CD4-positive, alpha-beta T cell treated with Interleukin-15 for 4 hours (primary cell): ENCODE measurements around the gene ELL2.

Experiments used
- DNase-seq: peaks from one replicate; pipeline ENCODE4 v3.0.0-alpha.2; 2020; ENCODE audit warnings: low spot score

The ELL2 gene

GRCh38 chr5:95880081-95880926, 81.3 kb downstream of the ELL2 start:
- no peak for DNase-seq

GRCh38 chr5:95879661-95880060, 82.0 kb downstream of the ELL2 start:
- DNase-seq, result no peak

- DNase-seq, result no peak
These were observed 83.0 kb downstream of the ELL2 start for GRCh38 chr5:95878417-95879323.

GRCh38 chr5:95876782-95877181, 84.9 kb downstream of the ELL2 start:
- no peak for DNase-seq

- no peak for DNase-seq
These were observed 87.4 kb downstream of the ELL2 start for GRCh38 chr5:95874246-95874645.

- DNase-seq, result no peak
These were observed 88.3 kb downstream of the ELL2 start for GRCh38 chr5:95873351-95873750.

- no peak for DNase-seq
These were observed 89.0 kb downstream of the ELL2 start for GRCh38 chr5:95872346-95873268.

GRCh38 chr5:95871146-95871806, 90.4 kb downstream of the ELL2 start:
- DNase-seq, result no peak

GRCh38 chr5:95870105-95870672, 91.5 kb downstream of the ELL2 start:
- peak; percentile 31 for DNase-seq

GRCh38 chr5:95869173-95869855, 92.3 kb downstream of the ELL2 start:
- DNase-seq, result peak; percentile 31

GRCh38 chr5:95868136-95868535, 93.5 kb downstream of the ELL2 start:
- DNase-seq, result no peak

GRCh38 chr5:95866435-95867040, 95.1 kb downstream of the ELL2 start:
- DNase-seq, result no peak

GRCh38 chr5:95864944-95865504, 96.6 kb downstream of the ELL2 start:
- DNase-seq, result no peak

- no peak for DNase-seq
These were observed 97.2 kb downstream of the ELL2 start for GRCh38 chr5:95864456-95864855.

GRCh38 chr5:95863383-95863757, 98.3 kb downstream of the ELL2 start:
- no peak for DNase-seq

GRCh38 chr5:95862671-95863382, 98.8 kb downstream of the ELL2 start:
- peak; percentile 14 for DNase-seq

GRCh38 chr5:95861864-95862561, 99.6 kb downstream of the ELL2 start:
- peak; percentile 23 for DNase-seq

GRCh38 chr5:95861221-95861863, 100.3 kb downstream of the ELL2 start:
- no peak for DNase-seq
